K562 (cell line): ENCODE data around the gene EEA1. TPM values are rescaled to one million over a fixed set of nuclear protein-coding genes. Genes with fewer than 3 reads are reported as not detected.

Experiments used
- ATAC-seq: fragments of 200-7000 bp; cut with Tn5 transposase; 3 replicates; pipeline ENCODE4 v1.9.1; 2020; ENCODE audit warnings: moderate library complexity
- BruUV-seq: library from RNA; stranded (reverse); fragments of 400-500 nt; replicated peaks from 2 replicates; lab custom pipeline; 2021; lab: Mats Ljungman, UMichigan
- CTCF ChIA-PET: fragments of 300-600 bp; formaldehyde crosslinking; extraction: SDS; loops from one replicate; lab custom pipeline; 2021; ENCODE audit warnings: low intra/inter-chr PET ratio; lab: Yijun Ruan, JAX
- POLR2A ChIA-PET: fragments of 300-600, 350-650 bp; sonication (Branson Sonifier 250); formaldehyde crosslinking; extraction: SDS; loops from one replicate; lab custom pipeline; 2021; ENCODE audit warnings: antibody characterized with exemption, inconsistent platforms; lab: Yijun Ruan, JAX
- DNase-seq, 4 experiments: peaks; one replicate each; pipeline versions ENCODE4 v3.0.0 to v3.0.0-alpha.2; 2011 to 2018; ENCODE audit warnings: low spot score in 3 of 4, mixed read lengths in 3 of 4; ENCODE audit errors: extremely low read depth in 1 of 4
- FAIRE-seq: peaks from 2 replicates; lab custom pipeline; 2011; peaks lifted over from hg19 to GRCh38; lab: Jason Lieb, UNC
- H2AFZ ChIP-seq: 2 replicates; pipeline ENCODE4 v1.6.0; 2011; ENCODE audit warnings: low read depth, low read length, control low read depth, inconsistent platforms
- H3K27ac ChIP-seq: fragments of 200-600 bp; 3 replicates; pipeline ENCODE4 v1.8.0; 2011; ENCODE audit warnings: low read depth, mild to moderate bottlenecking, control low read depth, inconsistent platforms, low read length, moderate library complexity, mixed read lengths; ENCODE audit errors: extremely low read depth
- H3K27me3 ChIP-seq, 2 experiments: fragments of 300-600 bp in 1 of 2; 2 replicates in 1 of 2; 3 replicates in 1 of 2; pipeline versions ENCODE4 v1.6.0 to v1.8.0; 2011; ENCODE audit warnings: inconsistent platforms in 2 of 2, low read length in 2 of 2, mild to moderate bottlenecking in 1 of 2, mixed read lengths in 1 of 2, moderate library complexity in 1 of 2; ENCODE audit not compliant: control insufficient read depth in 2 of 2, insufficient read depth in 2 of 2
- H3K36me3 ChIP-seq: fragments of 300-600 bp; 3 replicates; pipeline ENCODE4 v1.8.0; 2011; ENCODE audit warnings: mild to moderate bottlenecking, low read length, inconsistent platforms; ENCODE audit not compliant: control insufficient read depth, insufficient read depth
- H3K4me1 ChIP-seq, 2 experiments: fragments of 200-600 bp in 1 of 2; replicated peaks in 1 of 2; 2 replicates in 1 of 2; 3 replicates in 1 of 2; pipeline versions ENCODE4 v1.5.1 to v1.8.0; 2011; ENCODE audit warnings: inconsistent platforms in 2 of 2, low read length in 2 of 2, mild to moderate bottlenecking in 1 of 2, mixed read lengths in 1 of 2, moderate library complexity in 1 of 2; ENCODE audit not compliant: control insufficient read depth in 2 of 2, insufficient read depth in 2 of 2
- H3K4me2 ChIP-seq: 2 replicates; pipeline ENCODE4 v1.6.1; 2011; ENCODE audit warnings: low read length, control low read depth, inconsistent platforms, mixed read lengths; ENCODE audit not compliant: insufficient read depth
- H3K4me3 ChIP-seq: fragments of 200-600 bp; sonication (generic), shearing (Covaris generic); 2 replicates; pipeline ENCODE4 v1.5.1; 2016; ENCODE audit warnings: control low read depth, inconsistent platforms
- H3K79me2 ChIP-seq: fragments of 200-600 bp; 3 replicates; pipeline ENCODE4 v1.8.0; 2011; ENCODE audit warnings: low read length, inconsistent platforms; ENCODE audit not compliant: control insufficient read depth, insufficient read depth
- H3K9ac ChIP-seq, 2 experiments: 2 replicates each; pipeline versions ENCODE4 v1.6.0 to v1.6.1; 2011; ENCODE audit warnings: low read depth in 2 of 2, low read length in 2 of 2, control low read depth in 1 of 2, inconsistent platforms in 1 of 2, mild to moderate bottlenecking in 1 of 2, mixed read lengths in 1 of 2; ENCODE audit not compliant: insufficient read depth in 1 of 2
- H3K9me1 ChIP-seq: one replicate; pipeline ENCODE4 v1.6.0; 2011; ENCODE audit warnings: inconsistent platforms, mild to moderate bottlenecking, low read length, moderate library complexity; ENCODE audit not compliant: control insufficient read depth, insufficient read depth
- H3K9me3 ChIP-seq: replicated peaks from 2 replicates; pipeline ENCODE4 v1.5.1; 2011; ENCODE audit warnings: low read depth, low read length, inconsistent platforms; ENCODE audit not compliant: control insufficient read depth, insufficient read depth
- H4K20me1 ChIP-seq: replicated peaks from 2 replicates; pipeline ENCODE4 v1.6.1; 2011; ENCODE audit warnings: low read length, inconsistent platforms, mixed read lengths; ENCODE audit not compliant: control insufficient read depth, insufficient read depth
- CBFA2T2 ChIP-seq: fragments of 450-650 bp; conservative IDR thresholded peaks from 2 replicates; pipeline ENCODE4 v1.6.1; 2017; ENCODE audit warnings: mild to moderate bottlenecking
- CBFA2T3 ChIP-seq: fragments of 450-650 bp; IDR thresholded peaks from 2 replicates; pipeline ENCODE4 v1.6.1; 2017
- HNRNPUL1 ChIP-seq: fragments of 200-400 bp; formaldehyde crosslinking; IDR thresholded peaks from 2 replicates; pipeline ENCODE4 v1.6.1; 2017; ENCODE audit warnings: low read length
- HSF4 ChIP-seq: fragments of 250-450 bp; sonication (Bioruptor Pico); IDR thresholded peaks from 2 replicates; pipeline ENCODE4 v2.1.2; 2022; ENCODE audit warnings: mild to moderate bottlenecking, moderate library complexity, borderline replicate concordance
- NR2F6 ChIP-seq: fragments of 450-650 bp; formaldehyde crosslinking; IDR thresholded peaks from 2 replicates; pipeline ENCODE4 v1.4.0; 2020; ENCODE audit warnings: mild to moderate bottlenecking
- POLR2AphosphoS5 ChIP-seq: IDR thresholded peaks from 2 replicates; pipeline ENCODE4 v1.6.1; 2011; ENCODE audit warnings: mild to moderate bottlenecking, low read depth, low read length, moderate library complexity; ENCODE audit not compliant: control insufficient read depth, insufficient read depth
- RFX7 ChIP-seq: fragments of 250-450 bp; sonication (Bioruptor Pico); IDR thresholded peaks from 2 replicates; pipeline ENCODE4 v1.5.1; 2021; ENCODE audit warnings: mild to moderate bottlenecking
- SNRNP70 ChIP-seq: fragments of 200-400 bp; formaldehyde crosslinking; optimal IDR thresholded peaks from 2 replicates; pipeline ENCODE3; 2017; ENCODE audit warnings: low read depth, low read length
- TAL1 ChIP-seq: fragments of 450-650 bp; IDR thresholded peaks from 2 replicates; pipeline ENCODE4 v1.6.1; 2016; ENCODE audit warnings: mild to moderate bottlenecking
- TCF3 ChIP-seq: sonication (generic); formaldehyde crosslinking; IDR thresholded peaks from 2 replicates; pipeline ENCODE4 v1.4.0; 2020; ENCODE audit warnings: mild to moderate bottlenecking, missing genetic modification reagents
- TEAD2 ChIP-seq: fragments of 450-650 bp; IDR thresholded peaks from 2 replicates; pipeline ENCODE4 v1.6.1; 2016; ENCODE audit warnings: missing genetic modification characterization, control low read depth, missing compliant biosample characterization
- TEAD4 ChIP-seq, 2 experiments: sonication (generic) in 1 of 2; formaldehyde crosslinking in 1 of 2; IDR thresholded peaks; 2 replicates each; pipeline versions ENCODE4 v1.6.1 to v1.8.0; 2012 to 2022; ENCODE audit warnings: borderline replicate concordance in 1 of 2, inconsistent platforms in 1 of 2, low read length in 1 of 2, mild to moderate bottlenecking in 1 of 2, missing genetic modification reagents in 1 of 2
- ZNF121 ChIP-seq: sonication (generic); formaldehyde crosslinking; conservative IDR thresholded peaks from 2 replicates; pipeline ENCODE4 v1.8.0; 2022; ENCODE audit warnings: missing genetic modification reagents
- WGBS: fragments of 100-300 bp; shearing (Covaris generic); methylation state at CpG from one replicate; pipeline ENCODE4 v1.1.6; 2016; ENCODE audit warnings: low coverage, mixed read lengths; ENCODE audit not compliant: insufficient coverage; ENCODE audit errors: missing lambda C conversion rate; 5-methylcytosine and 5-hydroxymethylcytosine counted together
- in situ Hi-C: fragments of 300-500 bp; cut with MboI; formaldehyde crosslinking; loops from 4 replicates; pipeline ENCODE4 v1.15.0; 2018; ENCODE audit warnings: inconsistent platforms, mixed read lengths
- intact Hi-C: fragments of 100-400 bp; cut with micrococcal nuclease; formaldehyde crosslinking; loops from 2 replicates; pipeline ENCODE4 v1.14.2; 2022
- polyA plus RNA-seq, 8 experiments: library from polyadenylated mRNA; depleted of rRNA in 4 of 8; stranded (reverse) in 5 of 8; unstranded in 3 of 8; fragments of >200 nt; fragmentation: Nextera tagmentation in 2 of 8; fragmentation: Illumina TruSeq in 1 of 8; extraction: Ambion mirVana in 2 of 8; extraction: Trizol in 1 of 8; gene quantifications; 2 replicates each; pipeline versions ENCODE4 v1.2.1 to v1.2.3, GENCODE V29; 2011 to 2014; ENCODE audit warnings: inconsistent platforms in 1 of 8, missing spikeins in 1 of 8
- total RNA-seq, 7 experiments: library from RNA; depleted of rRNA in 6 of 7; stranded (reverse); fragments of >200 nt in 6 of 7; fragmentation: Illumina TruSeq in 2 of 7; extraction: Trizol in 2 of 7; gene quantifications; 2 replicates each; pipeline versions ENCODE4 v1.2.1 to v1.2.3, GENCODE V29; 2011 to 2021; ENCODE audit warnings: low replicate concordance in 1 of 7

EEA1 gene
- total and polyA plus RNA-seq, 9 of the 15 experiments (the other 6 are each of a cell fraction or from before 2014, with no cell fraction given): 3.5 to 17.1 (median 7.5) TPM

GRCh38 chr12:92877904-92878303, 51.2 kb downstream of the EEA1 start:
- intact Hi-C loops (no loop called here), in situ Hi-C loops (no loop called here)
- H3K9me1 ChIP-seq: no peaks in the 10 kb centered on the region
- no peak overlapping the region for H3K4me2 ChIP-seq
- H3K27ac ChIP-seq: no peak overlapping the region
- FAIRE-seq (no peak), ATAC-seq (no peak), DNase-seq (peak in 1 of 4 experiments; percentile 11)
- ChIA-PET POLR2A (no interaction called here), CTCF (no interaction called here)
- no TSS peak for BruUV-seq
- H2AFZ ChIP-seq: no peak overlapping the region
- H3K4me3 ChIP-seq: no peak overlapping the region
- peaks cover 37% of the 10 kb centered on the region for H3K79me2 ChIP-seq
- TF ChIP-seq TEAD2 (no peak), HNRNPUL1 (no peak), CBFA2T2 (peak; percentile 48), CBFA2T3 (peak; percentile 64), POLR2AphosphoS5 (no peak), HSF4 (CRISPR knock-in tag) (no peak), SNRNP70 (no peak), TCF3 (peak; percentile 31), TAL1 (peak; percentile 25; the same call in 1 of the 2 replicates), ZNF121 (CRISPR knock-in tag) (0 out of 2 replicates have a peak, but pooled peaks have one; percentile 18), TEAD4 (IDR thresholded peaks at IDR 0.05; ENCODE audit: low read length) (0 out of 2 replicates have a peak, but pooled peaks have one; percentile 34), TEAD4 (CRISPR knock-in tag; IDR thresholded peaks at IDR 0.05; ENCODE audit: borderline replicate concordance) (no peak), RFX7 (no peak), NR2F6 (CRISPR knock-in tag) (no peak)
- peaks cover 5% of the 10 kb centered on the region; the same call in 2 of the 3 replicates for H3K36me3 ChIP-seq
- H4K20me1 ChIP-seq: no peaks in the 10 kb centered on the region
- H3K4me1 ChIP-seq: peaks cover 11 to 17% of the 10 kb centered on the region in 2 experiments; a peak in 4 of 5 replicates
- 100% methylated on average over 1 of the region's 1 CpG for WGBS
- H3K27me3 ChIP-seq: no peaks in the 10 kb centered on the region
- H3K9me3 ChIP-seq: no peaks in the 10 kb centered on the region
- H3K9ac ChIP-seq: no peak overlapping the region
